Testis (tissue), 2 donors: ENCODE measurements around the gene ISY1.

Experiments
- POLR2A ChIP-seq: fragments of 450-650 bp; IDR thresholded peaks from one replicate; pipeline ENCODE4 v1.6.1; 2017; ENCODE audit warnings: antibody characterized with exemption, mild to moderate bottlenecking, moderate library complexity
- TF ChIP-seq, protein P1 (sequence below), 3 experiments: fragments of 450-650 bp in 2 of 3; fragments of 200-600 bp in 1 of 3; sonication (generic) in 1 of 3; IDR thresholded peaks; one replicate each; pipeline ENCODE4 v1.5.1; 2016 to 2019; ENCODE audit warnings: antibody characterized with exemption in 3 of 3, mild to moderate bottlenecking in 2 of 3, moderate library complexity in 1 of 3

DNA sequence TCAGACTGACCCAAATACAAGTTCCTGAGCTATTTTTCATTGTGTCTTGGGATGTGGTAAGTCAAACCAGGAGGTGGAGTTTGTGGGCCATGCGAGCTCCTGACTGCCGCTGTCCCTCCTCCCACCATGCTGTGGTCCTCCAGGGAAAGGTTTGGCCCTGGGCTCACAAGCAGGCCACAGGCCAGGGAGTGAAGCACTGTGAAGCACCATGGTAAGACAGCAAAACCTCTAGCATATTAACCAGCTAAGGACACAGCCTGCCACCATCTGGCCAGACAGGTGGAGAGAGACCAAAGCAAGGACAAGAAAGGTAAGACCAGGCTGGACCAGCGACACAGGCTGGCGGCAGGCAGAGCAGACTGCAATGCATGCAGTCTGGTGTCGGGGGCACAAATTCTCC, 54.5 kb downstream of the ISY1 start:
- TF ChIP-seq, protein P1, sequence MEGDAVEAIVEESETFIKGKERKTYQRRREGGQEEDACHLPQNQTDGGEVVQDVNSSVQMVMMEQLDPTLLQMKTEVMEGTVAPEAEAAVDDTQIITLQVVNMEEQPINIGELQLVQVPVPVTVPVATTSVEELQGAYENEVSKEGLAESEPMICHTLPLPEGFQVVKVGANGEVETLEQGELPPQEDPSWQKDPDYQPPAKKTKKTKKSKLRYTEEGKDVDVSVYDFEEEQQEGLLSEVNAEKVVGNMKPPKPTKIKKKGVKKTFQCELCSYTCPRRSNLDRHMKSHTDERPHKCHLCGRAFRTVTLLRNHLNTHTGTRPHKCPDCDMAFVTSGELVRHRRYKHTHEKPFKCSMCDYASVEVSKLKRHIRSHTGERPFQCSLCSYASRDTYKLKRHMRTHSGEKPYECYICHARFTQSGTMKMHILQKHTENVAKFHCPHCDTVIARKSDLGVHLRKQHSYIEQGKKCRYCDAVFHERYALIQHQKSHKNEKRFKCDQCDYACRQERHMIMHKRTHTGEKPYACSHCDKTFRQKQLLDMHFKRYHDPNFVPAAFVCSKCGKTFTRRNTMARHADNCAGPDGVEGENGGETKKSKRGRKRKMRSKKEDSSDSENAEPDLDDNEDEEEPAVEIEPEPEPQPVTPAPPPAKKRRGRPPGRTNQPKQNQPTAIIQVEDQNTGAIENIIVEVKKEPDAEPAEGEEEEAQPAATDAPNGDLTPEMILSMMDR (IDR thresholded peaks at IDR 0.05): no peak
- TF ChIP-seq POLR2A: no peak
